ENCODE results near the gene EHD4.

The EHD4 gene

DNA sequence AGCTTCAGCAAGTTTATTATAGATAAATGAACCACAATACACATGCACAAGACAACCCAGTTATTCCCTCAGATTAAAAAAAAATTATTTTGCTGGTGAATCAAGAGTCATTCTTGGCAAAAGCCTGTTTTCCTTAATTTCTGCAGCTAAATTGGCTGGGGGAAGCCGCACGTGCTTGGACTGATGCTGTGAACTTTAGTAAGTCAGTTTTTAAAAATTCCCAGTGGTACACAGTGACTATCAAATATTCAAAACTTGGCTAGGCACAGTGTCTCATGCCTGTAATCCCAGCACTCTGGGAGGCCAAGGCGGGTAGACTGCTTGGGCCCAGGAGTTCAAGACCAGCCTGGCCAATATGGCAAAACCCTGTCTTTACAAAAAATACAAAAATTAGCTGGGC, 23.9 kb downstream of the EHD4 start:
- H3K27ac Mint-ChIP-seq = no peak overlapping the region
- DNase-seq (ENCODE audit: low spot score in 2 of 2) = no peak
- no peaks in the 10 kb centered on the region for H3K4me1 Mint-ChIP-seq
- H3K27me3 Mint-ChIP-seq = no peaks in the 10 kb centered on the region
- peaks cover 10% of the 10 kb centered on the region for H3K36me3 Mint-ChIP-seq
- no peak overlapping the region for H3K4me3 Mint-ChIP-seq
- no peak for ATAC-seq (ENCODE audit: low read depth)
- H3K9me3 Mint-ChIP-seq = no peaks in the 10 kb centered on the region

DNA sequence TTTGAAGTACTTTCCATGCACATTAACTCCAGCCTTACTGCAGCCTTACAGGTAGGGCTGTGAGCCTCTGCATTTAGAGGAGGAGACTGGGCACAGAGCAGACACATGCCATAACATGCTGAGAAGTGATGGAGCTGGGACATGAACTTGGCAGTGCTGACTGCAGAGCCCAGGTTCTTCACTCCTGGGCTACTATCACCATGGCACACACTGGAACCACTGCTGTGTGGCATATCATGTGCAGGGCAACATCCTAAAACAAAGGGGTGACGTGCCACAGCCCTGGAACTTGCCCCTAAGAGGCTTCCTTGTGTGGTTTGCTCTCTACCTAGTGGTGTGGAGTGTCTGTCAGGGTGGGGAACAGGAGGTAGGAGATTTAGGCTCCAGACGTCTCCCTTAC, 25.4 kb downstream of the EHD4 start:
- Mint-ChIP-seq H3K4me3 (no peak overlapping the region), H3K36me3 (peaks cover 11% of the 10 kb centered on the region), H3K27me3 (no peaks in the 10 kb centered on the region), H3K27ac (no peak overlapping the region), H3K4me1 (no peaks in the 10 kb centered on the region), H3K9me3 (no peaks in the 10 kb centered on the region)
- no peak for DNase-seq (ENCODE audit: low spot score in 2 of 2)
- ATAC-seq (ENCODE audit: low read depth) = no peak

DNA sequence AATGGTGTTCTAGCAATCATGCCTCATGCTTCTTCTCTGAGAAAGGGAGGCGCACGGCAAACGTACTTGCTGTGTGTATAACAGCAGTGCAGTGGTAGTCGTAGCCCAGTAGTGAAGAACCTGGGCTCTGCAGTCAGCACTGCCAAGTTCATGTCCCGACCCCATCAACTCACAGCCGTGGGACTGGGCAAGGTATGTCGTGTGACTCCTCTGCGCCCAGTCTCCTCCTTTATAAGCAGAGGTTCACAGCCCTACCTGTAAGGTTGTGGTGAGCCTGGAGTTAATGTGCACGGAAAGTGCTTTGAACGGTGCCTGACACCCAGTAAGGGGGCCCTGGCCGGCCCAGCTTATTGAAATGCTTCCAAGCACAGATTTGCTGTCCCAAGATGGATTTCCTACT, 26.6 kb downstream of the EHD4 start:
- no peaks in the 10 kb centered on the region for H3K9me3 Mint-ChIP-seq
- H3K4me1 Mint-ChIP-seq = no peaks in the 10 kb centered on the region
- no peak for DNase-seq (ENCODE audit: low spot score in 2 of 2)
- no peak overlapping the region for H3K4me3 Mint-ChIP-seq
- no peak for ATAC-seq (ENCODE audit: low read depth)
- no peaks in the 10 kb centered on the region for H3K27me3 Mint-ChIP-seq
- H3K27ac Mint-ChIP-seq = no peak overlapping the region
- peaks cover 7% of the 10 kb centered on the region for H3K36me3 Mint-ChIP-seq

DNA sequence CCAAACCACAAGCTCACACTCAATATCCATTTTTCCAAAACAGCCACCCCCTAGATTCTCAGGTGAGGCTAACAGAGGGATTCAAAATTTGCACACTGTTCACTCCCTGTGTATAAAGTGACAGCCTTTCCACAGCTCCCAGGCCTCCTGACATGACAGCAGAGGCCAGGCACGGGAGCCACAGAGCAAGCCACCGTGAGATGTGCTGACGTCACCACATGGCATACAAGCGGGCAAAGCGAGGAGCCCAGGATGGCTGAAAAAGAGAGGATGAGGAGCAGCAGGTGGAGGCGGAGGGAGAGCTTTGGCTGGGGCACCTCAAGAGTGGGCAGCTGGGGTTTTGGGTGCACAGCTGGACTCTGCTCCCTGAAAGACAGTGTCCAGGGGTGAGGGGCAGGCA, 27.1 kb downstream of the EHD4 start:
- no peaks in the 10 kb centered on the region for H3K27me3 Mint-ChIP-seq
- no peak overlapping the region for H3K27ac Mint-ChIP-seq
- no peaks in the 10 kb centered on the region for H3K9me3 Mint-ChIP-seq
- ATAC-seq (ENCODE audit: low read depth) (no peak), DNase-seq (ENCODE audit: low spot score in 2 of 2) (no peak)
- H3K4me3 Mint-ChIP-seq = no peak overlapping the region
- no peaks in the 10 kb centered on the region for H3K4me1 Mint-ChIP-seq
- peaks cover 8% of the 10 kb centered on the region for H3K36me3 Mint-ChIP-seq

DNA sequence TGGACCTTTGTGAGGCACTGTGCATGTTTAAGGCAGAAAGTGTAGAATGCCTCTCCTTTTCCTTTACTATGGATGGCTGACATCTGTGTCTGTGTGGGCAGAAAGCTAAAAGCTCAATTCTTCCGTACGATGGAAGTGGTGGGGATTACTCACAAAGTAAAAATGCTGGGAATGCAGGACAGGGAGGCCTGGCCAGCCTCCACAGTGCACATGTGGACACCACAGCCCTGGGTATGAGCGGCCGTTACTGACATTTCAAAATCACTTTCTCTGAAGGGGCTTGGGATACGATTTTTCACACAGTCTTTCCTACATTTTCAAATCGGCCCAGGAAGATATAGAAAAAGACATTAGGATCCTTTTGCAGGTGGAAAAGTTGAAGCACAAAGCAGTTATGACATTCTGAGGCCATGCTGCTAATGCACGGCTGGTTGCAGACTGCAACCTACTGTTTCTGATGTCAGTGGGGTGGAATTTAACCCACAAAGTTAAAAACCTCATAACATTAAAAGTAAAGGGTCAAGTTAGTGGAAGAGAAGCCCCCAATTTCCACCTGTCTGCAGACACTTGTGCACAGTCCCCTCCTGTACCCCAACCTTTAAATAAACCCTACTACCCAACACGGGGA, 27.9 kb downstream of the EHD4 start:
- Mint-ChIP-seq H3K9me3 (no peaks in the 10 kb centered on the region), H3K4me3 (no peak overlapping the region), H3K27ac (no peak overlapping the region), H3K36me3 (peaks cover 8% of the 10 kb centered on the region), H3K4me1 (no peaks in the 10 kb centered on the region), H3K27me3 (no peaks in the 10 kb centered on the region)
- DNase-seq (ENCODE audit: low spot score in 2 of 2) (no peak), ATAC-seq (ENCODE audit: low read depth) (no peak)

DNA sequence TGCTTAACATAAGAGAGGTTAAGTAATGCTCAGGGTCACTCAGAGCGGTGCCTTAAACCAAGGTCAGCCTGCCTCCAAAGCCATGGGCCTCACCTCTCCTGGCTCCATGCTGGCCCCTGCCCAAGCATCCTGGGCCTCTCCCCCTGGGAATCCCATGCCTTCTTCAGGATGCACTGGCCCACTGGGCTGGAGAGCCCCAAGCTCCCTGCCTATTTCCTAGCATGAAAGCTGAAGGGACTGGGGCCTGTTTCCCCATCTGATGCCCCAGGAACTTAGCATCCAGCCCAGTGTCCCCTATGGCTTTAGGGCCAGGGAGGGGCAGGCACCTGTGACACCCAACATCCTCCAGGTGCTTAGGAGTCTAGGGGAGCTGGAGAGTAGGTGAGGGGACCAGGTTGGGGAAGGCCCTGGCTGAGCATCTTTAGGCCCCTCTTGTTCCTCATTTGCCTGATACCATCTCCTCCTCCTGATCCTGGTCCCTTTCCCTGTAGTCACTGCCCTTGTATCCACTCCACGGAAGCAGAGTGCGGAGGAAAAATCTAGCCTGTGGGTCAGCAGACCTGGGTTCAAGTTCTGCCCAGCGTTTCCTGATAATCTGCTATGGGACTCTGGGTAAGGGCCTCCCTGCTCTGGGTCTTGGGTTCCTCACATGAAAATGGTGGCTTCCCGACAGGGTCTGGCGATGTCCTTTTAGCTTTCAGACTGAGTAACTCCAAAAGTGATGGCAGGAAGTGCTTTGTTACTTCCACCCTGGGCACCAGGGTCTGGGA, 28.6 kb downstream of the EHD4 start:
- H3K36me3 Mint-ChIP-seq = peaks cover 8% of the 10 kb centered on the region
- DNase-seq (ENCODE audit: low spot score in 2 of 2) = no peak
- H3K27me3 Mint-ChIP-seq = no peaks in the 10 kb centered on the region
- H3K4me3 Mint-ChIP-seq = no peak overlapping the region
- H3K27ac Mint-ChIP-seq = peak overlapping the region; percentile 11
- no peak for ATAC-seq (ENCODE audit: low read depth)
- H3K9me3 Mint-ChIP-seq = no peaks in the 10 kb centered on the region
- H3K4me1 Mint-ChIP-seq = no peaks in the 10 kb centered on the region

DNA sequence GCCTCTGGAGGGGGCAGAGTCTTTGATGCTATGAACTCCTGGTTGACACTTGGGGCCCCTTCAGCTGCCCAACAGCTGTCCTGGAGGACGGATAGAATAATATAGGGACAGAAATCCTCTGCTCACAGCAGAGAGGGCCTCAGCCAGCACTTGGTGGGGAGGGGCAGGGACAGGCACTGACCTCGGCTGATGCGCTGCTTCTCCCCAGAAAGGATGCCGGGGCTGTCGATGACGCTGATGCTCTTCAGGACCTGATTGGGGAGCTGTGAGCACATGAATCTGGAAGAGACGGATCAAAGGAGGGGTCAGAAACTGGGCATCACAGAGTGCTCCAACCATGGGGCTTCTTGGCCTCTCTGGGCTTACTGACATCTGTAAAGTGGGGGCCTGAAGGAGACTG, 29.5 kb downstream of the EHD4 start:
- Mint-ChIP-seq H3K36me3 (peaks cover 8% of the 10 kb centered on the region), H3K27ac (no peak overlapping the region), H3K27me3 (no peaks in the 10 kb centered on the region), H3K4me1 (no peaks in the 10 kb centered on the region), H3K9me3 (no peaks in the 10 kb centered on the region), H3K4me3 (no peak overlapping the region)
- DNase-seq (ENCODE audit: low spot score in 2 of 2) (no peak), ATAC-seq (ENCODE audit: low read depth) (no peak)

DNA sequence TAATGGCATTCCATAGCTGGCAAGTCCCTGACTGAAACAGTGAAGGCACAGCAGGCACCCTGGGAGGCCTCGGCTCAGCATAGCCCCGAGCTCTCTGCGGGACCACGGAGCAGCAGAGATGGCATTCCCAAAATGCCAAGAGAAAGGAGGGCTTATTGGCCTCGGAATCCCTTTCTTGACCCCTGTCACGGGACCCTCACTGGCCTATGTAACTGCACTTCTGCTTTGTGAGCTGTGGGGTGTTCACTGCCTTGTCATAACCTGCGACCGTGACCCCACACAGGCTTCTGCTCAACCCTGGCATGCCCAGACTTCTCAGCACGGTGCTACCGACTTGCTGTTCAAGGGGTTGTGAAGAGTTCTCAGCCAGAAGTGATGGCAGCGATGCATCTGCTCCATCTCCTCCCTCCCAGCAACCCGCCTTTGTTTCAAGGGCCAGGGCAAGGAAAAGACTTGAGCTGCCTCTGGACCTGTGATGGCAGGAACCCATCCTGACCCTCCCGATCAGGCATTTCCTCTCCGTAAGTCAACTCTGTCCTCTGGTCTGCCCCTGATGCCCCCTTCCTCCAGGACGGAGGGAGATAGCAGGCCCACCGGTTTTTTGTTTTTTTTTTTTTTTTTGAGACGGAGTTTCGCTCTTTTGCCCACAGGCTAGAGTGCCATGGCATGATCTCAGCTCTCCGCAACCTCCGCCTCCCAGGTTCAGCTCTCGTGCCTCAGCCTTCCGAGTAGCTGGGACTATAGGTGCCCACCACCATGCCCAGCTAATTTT, 30.5 kb downstream of the EHD4 start:
- peaks cover 8% of the 10 kb centered on the region for H3K36me3 Mint-ChIP-seq

DNA sequence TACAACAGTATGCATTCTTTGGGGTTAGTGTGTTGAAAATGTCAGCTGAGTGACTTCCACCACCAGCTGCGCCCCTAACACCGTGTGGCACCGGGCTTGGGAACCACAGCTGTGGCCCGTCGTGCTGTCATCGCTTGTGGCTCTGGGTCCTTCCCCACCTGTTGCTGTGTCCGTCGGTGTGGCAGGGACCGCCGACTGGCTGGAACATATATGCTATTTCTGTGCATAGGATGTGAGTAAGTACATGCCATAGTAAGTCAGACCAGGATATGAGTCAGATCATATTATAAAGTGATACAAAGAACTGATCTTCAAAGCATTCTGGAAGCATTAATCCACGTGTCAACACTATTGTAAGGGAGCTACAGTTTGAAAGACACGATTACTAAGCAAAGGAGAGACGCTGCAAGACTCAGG, 31.9 kb downstream of the EHD4 start:
- Mint-ChIP-seq H3K4me1 (peaks cover 10% of the 10 kb centered on the region), H3K36me3 (peaks cover 8% of the 10 kb centered on the region), H3K4me3 (no peak overlapping the region), H3K27ac (no peak overlapping the region), H3K27me3 (no peaks in the 10 kb centered on the region), H3K9me3 (no peaks in the 10 kb centered on the region)
- DNase-seq (ENCODE audit: low spot score in 2 of 2) (no peak), ATAC-seq (ENCODE audit: low read depth) (no peak)

More for the DNA sequence above, 30.5 kb downstream of the EHD4 start:
- Mint-ChIP-seq H3K4me1 (peaks cover 4% of the 10 kb centered on the region), H3K27me3 (no peaks in the 10 kb centered on the region), H3K27ac (no peak overlapping the region), H3K9me3 (no peaks in the 10 kb centered on the region), H3K4me3 (no peak overlapping the region)
- ATAC-seq (ENCODE audit: low read depth) (no peak), DNase-seq (ENCODE audit: low spot score in 2 of 2) (no peak)

DNA sequence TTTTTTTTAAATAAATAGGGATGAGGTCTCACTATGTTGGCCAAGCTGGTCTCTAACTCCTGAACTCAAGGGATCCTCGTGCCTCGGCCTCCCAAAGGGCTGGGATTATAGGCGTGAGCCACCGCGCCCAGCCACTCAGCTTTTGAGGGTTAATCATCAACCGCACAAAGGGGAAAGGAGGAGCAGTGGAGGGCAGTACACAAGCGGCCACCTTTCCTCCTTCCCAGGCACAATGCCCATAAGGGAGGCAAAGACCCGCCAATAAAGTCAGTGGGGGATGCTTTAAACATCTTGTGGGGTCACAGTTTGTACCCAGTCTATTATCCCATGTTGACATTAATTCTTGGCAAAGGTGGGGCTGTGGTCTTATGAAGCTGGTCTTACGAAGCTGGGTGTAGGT, 32.4 kb downstream of the EHD4 start:
- Mint-ChIP-seq H3K9me3 (no peaks in the 10 kb centered on the region), H3K27me3 (no peaks in the 10 kb centered on the region), H3K4me3 (no peak overlapping the region), H3K36me3 (peaks cover 8% of the 10 kb centered on the region), H3K4me1 (peaks cover 15% of the 10 kb centered on the region), H3K27ac (no peak overlapping the region)
- ATAC-seq (ENCODE audit: low read depth) = no peak
- no peak for DNase-seq (ENCODE audit: low spot score in 2 of 2)

DNA sequence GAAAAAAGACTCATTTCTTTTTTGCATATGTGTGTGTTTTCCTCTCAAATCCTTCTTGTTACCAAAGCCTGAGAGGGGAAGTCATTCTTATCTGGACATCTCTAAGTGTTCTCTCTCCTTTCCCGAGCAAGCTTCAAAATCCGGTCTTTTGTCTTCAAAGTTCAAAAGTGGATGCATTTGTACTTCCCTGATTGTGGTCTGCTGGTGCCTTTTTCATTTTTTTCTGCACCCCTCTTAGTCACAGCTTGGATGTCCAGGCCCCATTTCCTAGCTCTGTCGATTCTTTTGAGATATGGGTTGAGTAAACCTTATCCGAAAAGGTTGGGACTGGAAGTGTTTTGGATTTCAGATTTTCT, 34.8 kb downstream of the EHD4 start:
- ATAC-seq (ENCODE audit: low read depth) = no peak
- Mint-ChIP-seq H3K27ac (peak overlapping the region; percentile 48), H3K4me3 (no peak overlapping the region), H3K4me1 (peaks cover 20% of the 10 kb centered on the region), H3K27me3 (no peaks in the 10 kb centered on the region), H3K36me3 (peaks cover 6% of the 10 kb centered on the region), H3K9me3 (no peaks in the 10 kb centered on the region)
- no peak for DNase-seq (ENCODE audit: low spot score in 2 of 2)

DNA sequence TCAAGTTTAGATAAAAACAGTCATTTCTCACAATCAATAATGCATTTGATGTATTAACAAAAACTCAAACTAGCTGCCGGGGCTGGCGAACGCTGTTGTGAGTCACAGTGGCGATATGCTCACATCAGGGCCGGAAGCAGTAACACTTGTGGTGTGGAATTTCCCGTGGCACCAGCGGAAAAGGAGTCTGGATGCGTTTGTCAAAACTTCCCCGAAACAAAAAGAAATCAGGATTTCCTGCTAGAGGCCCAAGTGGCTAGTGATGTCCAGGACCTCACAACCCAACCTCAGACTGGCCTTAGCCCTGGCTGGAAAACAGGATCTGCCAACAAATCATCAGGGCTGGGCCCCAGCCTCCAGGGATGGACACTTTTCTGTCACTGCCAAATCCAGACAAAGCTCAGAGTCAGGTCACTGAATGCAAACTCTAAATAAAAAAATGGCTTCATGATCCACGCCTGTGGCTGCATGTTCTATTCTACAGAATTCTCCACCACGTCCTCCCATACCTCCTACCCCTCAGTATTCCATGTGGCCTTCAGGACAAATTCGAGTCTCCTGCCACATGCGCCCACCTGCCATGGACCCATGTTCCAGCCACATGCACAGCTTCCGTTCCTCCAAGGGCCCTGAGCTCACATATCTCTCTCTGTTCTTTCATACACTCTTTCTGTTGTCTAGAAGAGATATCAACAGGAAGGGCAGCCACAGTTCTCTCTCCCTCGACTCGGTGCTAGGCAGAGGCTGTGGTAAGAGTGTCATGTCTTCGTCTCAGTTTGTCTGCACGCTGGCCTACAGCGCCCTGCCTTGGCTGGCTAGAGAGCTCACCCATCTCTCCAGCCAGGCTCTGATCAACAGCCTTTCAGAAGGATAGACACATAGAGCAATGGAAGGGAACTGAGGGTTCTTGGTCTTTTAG, 35.4 kb downstream of the EHD4 start:
- ATAC-seq (ENCODE audit: low read depth) = peak; percentile 55
- DNase-seq (ENCODE audit: low spot score in 2 of 2) = no peak
- Mint-ChIP-seq H3K36me3 (peaks cover 3% of the 10 kb centered on the region), H3K4me3 (no peak overlapping the region), H3K9me3 (no peaks in the 10 kb centered on the region), H3K4me1 (peaks cover 20% of the 10 kb centered on the region), H3K27ac (peak overlapping the region; percentile 48), H3K27me3 (no peaks in the 10 kb centered on the region)

DNA sequence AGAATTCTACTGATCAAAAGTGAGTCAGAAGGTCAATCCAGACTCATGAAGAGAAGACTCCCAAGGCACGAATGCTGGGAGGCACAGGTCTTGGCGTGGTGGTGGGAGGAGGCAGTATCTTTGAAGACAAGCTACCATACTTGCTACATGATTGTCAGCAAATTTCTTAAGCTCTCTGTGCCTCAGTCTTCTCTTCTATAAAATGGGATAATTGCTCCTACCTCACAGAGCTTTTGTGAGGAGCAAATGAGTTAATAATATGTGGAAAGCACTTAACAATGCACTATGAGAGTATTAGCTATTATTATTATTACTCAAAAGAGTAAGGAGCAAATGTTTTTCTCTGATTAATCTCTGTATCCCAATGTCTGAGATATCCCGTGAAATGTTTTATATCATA, 36.2 kb downstream of the EHD4 start:
- ATAC-seq (ENCODE audit: low read depth) (no peak), DNase-seq (ENCODE audit: low spot score in 2 of 2) (no peak)
- Mint-ChIP-seq H3K27me3 (no peaks in the 10 kb centered on the region), H3K4me1 (peaks cover 20% of the 10 kb centered on the region), H3K36me3 (peaks cover 3% of the 10 kb centered on the region), H3K27ac (peak overlapping the region; percentile 85), H3K4me3 (no peak overlapping the region), H3K9me3 (no peaks in the 10 kb centered on the region)
